Measurements from ENCODE around the gene KIF17.

KIF17 gene

GRCh38 chr1:20660847-20661206, 57.0 kb downstream of the KIF17 start:
- DNase-seq (ENCODE audit: low spot score): peak; percentile 28

- DNase-seq (ENCODE audit: low spot score): no peak
Observed at GRCh38 chr1:20660363-20660762, 57.4 kb downstream of the KIF17 start.

DNA sequence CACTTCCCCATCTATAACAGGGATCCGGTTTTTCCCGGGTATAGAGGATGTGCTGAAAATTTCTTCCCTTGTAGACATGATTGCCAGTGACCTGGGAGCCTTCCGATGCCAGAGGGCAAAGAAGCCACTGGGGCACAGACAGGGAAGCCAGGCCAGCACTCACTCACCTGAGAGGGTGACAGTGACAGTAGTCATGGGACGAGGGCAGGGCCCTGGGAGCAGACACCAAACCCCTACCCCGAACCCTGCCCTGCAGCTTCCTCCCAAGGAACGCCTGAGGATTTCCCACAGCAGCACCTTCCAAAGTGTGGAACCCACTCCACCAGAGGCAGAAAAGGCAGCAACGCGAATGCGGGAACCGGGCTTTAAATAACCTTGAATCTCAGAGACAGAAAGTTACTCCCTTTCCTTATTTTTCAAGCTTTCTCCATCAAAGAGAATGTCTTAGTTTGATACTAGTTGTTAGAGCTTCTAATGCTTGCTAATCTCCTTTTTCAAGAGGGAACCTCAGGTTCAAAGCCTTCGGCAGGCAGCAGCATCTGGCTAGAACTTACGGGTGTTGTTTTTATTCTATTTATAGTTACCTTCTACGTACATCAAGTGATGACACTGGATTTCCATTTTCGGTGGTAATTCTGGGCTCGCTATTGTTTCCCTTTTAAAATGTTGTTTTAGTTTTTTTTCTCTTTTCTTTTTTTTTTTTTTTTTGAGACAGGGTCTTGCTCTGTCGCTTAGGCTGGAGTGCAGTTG, 59.5 kb downstream of the KIF17 start:
- DNase-seq (ENCODE audit: low spot score): no peak

- DNase-seq (ENCODE audit: low spot score): no peak
Observed at GRCh38 chr1:20657024-20657423, 60.8 kb downstream of the KIF17 start.

DNA sequence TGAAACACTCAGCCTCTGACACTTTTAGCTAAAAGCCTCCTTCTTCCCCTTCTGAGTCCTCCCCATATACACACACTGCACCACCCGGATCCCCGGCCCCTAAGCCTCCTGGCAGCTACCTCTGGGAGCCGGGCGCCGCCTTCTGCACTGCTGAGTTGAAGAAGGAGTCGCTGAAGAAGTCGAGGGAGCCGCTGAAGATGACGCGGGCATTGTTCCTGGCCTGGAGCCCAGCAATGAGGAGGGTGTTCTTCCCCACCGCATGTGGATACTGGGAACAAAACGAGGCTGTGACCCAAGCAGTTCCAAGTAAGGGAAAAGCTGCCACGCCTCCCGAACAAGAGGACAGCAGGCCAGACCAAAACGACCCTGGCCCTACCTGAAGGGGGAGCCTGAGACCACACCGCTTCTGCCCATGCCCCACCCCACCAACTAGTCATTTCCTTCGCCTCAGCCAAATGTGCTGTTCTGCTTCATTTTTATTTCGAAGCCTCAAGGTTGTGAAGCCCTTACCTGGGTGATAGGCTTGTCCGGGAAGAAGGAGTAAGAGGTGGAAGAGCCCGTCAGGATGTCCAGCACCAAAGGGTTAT, 63.6 kb downstream of the KIF17 start:
- DNase-seq (ENCODE audit: low spot score): no peak

DNA sequence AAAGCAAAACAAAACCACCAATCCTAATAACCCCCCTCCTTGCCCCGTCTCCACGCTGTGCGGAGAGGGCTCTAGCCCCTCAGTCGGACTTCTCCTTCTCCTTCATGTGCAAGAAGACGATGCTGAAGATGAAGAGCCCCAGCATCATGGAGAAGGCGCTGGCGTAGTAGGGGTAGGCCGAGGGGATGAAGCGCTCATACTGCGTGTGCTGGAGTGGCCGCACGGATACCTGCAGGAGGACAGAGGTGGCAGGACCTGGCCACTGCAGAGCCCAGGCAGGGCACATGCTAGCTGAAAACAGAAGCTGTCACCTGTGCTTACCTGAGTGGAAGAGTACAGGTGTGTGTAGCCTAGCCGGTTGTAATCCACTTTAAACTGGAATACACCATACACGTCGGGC, 65.5 kb downstream of the KIF17 start:
- DNase-seq (ENCODE audit: low spot score): no peak

DNA sequence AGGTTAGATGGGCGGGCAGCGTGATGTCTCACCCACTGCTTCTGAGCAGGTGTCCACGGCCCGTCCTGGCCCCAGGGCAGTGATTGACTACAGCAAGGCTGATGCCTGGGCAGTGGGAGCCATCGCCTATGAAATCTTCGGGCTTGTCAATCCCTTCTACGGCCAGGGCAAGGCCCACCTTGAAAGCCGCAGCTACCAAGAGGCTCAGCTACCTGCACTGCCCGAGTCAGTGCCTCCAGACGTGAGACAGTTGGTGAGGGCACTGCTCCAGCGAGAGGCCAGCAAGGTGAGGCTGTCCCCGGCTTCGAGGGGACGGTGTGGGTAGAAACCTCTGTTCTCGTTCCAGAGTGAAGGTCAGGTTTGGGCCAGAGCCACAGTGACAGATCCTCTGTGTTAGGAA, 68.9 kb downstream of the KIF17 start:
- DNase-seq (ENCODE audit: low spot score): no peak

GRCh38 chr1:20648438-20648837, 69.4 kb downstream of the KIF17 start:
- DNase-seq (ENCODE audit: low spot score): no peak

- DNase-seq (ENCODE audit: low spot score): no peak
Observed at GRCh38 chr1:20645414-20645813, 72.4 kb downstream of the KIF17 start.

GRCh38 chr1:20644416-20644815, 73.4 kb downstream of the KIF17 start:
- DNase-seq (ENCODE audit: low spot score): no peak

GRCh38 chr1:20643080-20643479, 74.7 kb downstream of the KIF17 start:
- DNase-seq (ENCODE audit: low spot score): no peak

GRCh38 chr1:20641975-20642374, 75.8 kb downstream of the KIF17 start:
- no peak for DNase-seq (ENCODE audit: low spot score)

- peak; percentile 70 for DNase-seq (ENCODE audit: low spot score)
Observed at GRCh38 chr1:20640183-20640597, 77.6 kb downstream of the KIF17 start.

DNA sequence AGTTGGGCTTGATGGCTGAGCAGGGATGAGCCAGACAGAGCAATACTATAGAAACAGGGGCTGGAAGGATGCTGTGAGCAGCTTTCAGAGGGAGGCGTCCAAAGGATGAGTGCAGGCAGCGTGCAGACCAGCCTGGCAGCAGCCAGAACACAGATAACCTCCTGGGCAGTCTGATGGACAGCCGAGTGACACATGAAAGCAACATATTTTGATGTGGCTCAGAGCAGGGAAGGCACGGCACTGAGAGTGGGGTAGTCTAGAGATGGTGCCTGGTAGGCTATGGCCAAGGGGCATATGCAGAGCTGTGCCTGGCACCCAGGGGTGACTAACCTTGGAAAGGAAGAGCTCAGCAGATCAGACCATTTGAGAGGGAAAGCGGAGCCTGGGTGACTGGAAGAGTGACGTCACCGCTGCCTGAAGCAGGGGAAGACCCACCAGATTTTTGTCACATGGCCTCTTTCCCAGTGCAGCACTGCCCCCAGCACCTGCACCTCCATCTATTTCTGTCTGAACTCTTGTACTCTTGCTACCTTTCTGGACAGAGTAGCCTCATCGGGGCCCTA, 80.9 kb downstream of the KIF17 start:
- no peak for DNase-seq (ENCODE audit: low spot score)

GRCh38 chr1:20634594-20635084, 83.2 kb downstream of the KIF17 start:
- DNase-seq (ENCODE audit: low spot score): peak; percentile 46

- no peak for DNase-seq (ENCODE audit: low spot score)
Observed at GRCh38 chr1:20634065-20634593, 83.7 kb downstream of the KIF17 start.

GRCh38 chr1:20633190-20634064, 84.4 kb downstream of the KIF17 start, which contains the start of gene PINK1:
TSS of gene PINK1 (plus strand) at chr1:20633458. CDS start at chr1:20633549, 91 bp downstream.
- DNase-seq (ENCODE audit: low spot score): peak; percentile 95

DNA sequence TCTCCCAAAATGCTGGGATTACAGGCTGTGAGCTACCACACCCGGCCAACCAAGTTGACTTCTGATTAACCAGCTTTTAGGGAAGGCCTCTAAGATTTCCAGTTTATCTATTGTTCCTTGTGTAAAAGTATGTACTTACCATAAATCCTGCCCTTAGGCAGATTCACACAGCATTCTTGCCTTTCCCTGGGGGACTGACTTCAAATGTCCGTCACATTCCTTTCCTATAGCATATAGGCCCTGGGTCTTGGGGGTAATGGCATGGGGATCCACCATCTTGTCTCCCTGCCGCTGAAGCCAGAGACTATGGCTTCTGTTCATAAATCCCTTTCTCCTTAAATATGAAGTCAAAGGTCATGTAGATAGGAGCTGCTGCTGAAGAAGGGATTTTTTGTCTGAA, 85.4 kb downstream of the KIF17 start:
- no peak for DNase-seq (ENCODE audit: low spot score)

DNA sequence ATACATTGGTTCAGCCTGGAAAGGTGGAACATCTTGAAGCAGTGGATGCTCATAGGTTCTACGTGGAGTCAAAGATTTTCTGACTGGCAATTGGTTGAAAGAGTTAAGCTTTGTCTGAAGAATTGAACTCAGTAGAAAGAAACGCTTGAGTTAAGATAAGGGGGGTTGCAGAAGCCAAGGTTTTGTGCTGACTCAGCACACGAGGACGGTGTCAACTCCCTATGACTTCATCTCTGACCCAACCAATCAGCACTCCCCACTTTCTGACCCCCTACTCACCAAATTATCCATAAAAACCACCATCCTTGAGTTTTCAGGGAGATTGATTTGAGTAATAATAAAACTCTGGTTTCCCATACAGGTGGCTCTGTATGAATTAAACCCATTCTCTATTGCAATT, 87.1 kb downstream of the KIF17 start:
- DNase-seq (ENCODE audit: low spot score): no peak

DNA sequence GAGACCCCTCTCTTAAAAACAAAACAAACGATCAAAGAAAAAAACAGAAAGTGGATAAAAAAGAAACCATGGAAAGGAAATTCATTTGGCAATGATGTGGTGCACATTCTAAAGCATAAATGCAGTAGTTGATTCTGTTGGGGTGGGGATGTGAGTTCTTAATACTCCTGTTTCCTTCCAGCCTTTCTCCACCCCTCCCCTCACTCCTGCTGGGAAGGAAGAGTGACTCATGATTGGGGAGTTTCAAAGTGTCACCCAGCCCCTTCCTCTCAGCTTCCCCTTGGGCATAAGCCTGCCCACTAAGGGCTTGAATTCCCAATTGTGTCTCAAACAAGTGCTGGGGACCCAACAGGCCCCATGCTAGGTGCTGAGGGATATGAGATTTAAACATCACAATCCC, 91.3 kb downstream of the KIF17 start:
- no peak for DNase-seq (ENCODE audit: low spot score)

DNA sequence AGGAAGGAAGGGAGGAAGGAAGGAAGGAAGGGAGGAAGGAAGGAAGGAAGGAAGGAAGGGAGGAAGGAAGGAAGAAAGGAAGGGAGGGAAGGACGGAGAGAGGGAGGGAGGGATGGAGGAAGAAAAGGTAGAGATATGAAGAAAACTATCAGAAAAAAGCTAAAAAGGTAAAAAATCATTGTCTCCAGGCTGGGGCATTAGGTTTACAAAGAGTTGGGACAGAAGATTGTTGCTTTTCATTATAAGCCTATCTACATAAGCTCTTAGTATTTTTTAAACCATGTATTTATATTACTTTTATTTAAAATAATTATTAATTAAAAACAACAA, 91.7 kb downstream of the KIF17 start:
- DNase-seq (ENCODE audit: low spot score): no peak
